HEK293 (cell line): ENCODE measurements around the gene AMPH.

Experiments used
- CTCF ChIA-PET: fragments of 350-600 bp; formaldehyde crosslinking; extraction: SDS; loops from one replicate; lab custom pipeline; 2021; ENCODE audit warnings: antibody characterized with exemption; lab: Yijun Ruan, JAX
- POLR2A ChIA-PET: fragments of 300-600 bp; formaldehyde crosslinking; extraction: SDS; loops from one replicate; lab custom pipeline; 2020; ENCODE audit warnings: antibody characterized with exemption, inconsistent platforms; lab: Yijun Ruan, JAX
- H3K27ac ChIP-seq: fragments of 200-500 bp; sonication (Bioruptor generic); 2 replicates; pipeline ENCODE4 v1.5.1; 2014; ENCODE audit warnings: low read depth, low read length, control low read depth, inconsistent platforms; ENCODE audit errors: extremely low read depth
- H3K36me3 ChIP-seq, 2 experiments: fragments of 200-500 bp in 1 of 2; sonication (Bioruptor generic) in 1 of 2; 1 replicate in 1 of 2; 2 replicates in 1 of 2; pipeline ENCODE4 v1.5.1; 2014 to 2017; ENCODE audit warnings: inconsistent platforms in 2 of 2, low read length in 2 of 2; ENCODE audit not compliant: control insufficient read depth in 2 of 2, insufficient read depth in 1 of 2
- H3K4me1 ChIP-seq: fragments of 200-500 bp; sonication (Bioruptor generic); 2 replicates; pipeline ENCODE4 v1.5.1; 2014; ENCODE audit warnings: mild to moderate bottlenecking, low read length, inconsistent platforms; ENCODE audit not compliant: control insufficient read depth, insufficient read depth
- H3K4me3 ChIP-seq: 2 replicates; pipeline ENCODE4 v1.5.1; 2011; ENCODE audit warnings: low read depth, mild to moderate bottlenecking, control low read depth, low read length, moderate library complexity
- H3K9me3 ChIP-seq: fragments of 200-500 bp; sonication (Bioruptor generic); 2 replicates; pipeline ENCODE4 v1.5.1; 2014; ENCODE audit warnings: low read depth, low read length, inconsistent platforms; ENCODE audit not compliant: control insufficient read depth, insufficient read depth
- MEIS1 ChIP-seq: sonication (generic); formaldehyde crosslinking; IDR thresholded peaks from 2 replicates; pipeline ENCODE4 v1.8.1; 2022; ENCODE audit warnings: missing genetic modification reagents, mild to moderate bottlenecking, borderline replicate concordance
- ZNF132 ChIP-seq: fragments of 450-650 bp; formaldehyde crosslinking; IDR thresholded peaks from 2 replicates; pipeline ENCODE4 v1.5.1; 2017; ENCODE audit warnings: missing biosample characterization, missing genetic modification characterization, borderline replicate concordance
- ZNF157 ChIP-seq: fragments of 450-650 bp; formaldehyde crosslinking; IDR thresholded peaks from 2 replicates; pipeline ENCODE4 v1.5.1; 2016; ENCODE audit warnings: missing biosample characterization, missing genetic modification characterization
- ZNF18 ChIP-seq: fragments of 450-650 bp; formaldehyde crosslinking; IDR thresholded peaks from 2 replicates; pipeline ENCODE4 v1.5.1; 2016; ENCODE audit warnings: missing biosample characterization, missing genetic modification characterization
- ZNF26 ChIP-seq: fragments of 450-650 bp; formaldehyde crosslinking; IDR thresholded peaks from 2 replicates; pipeline ENCODE4 v1.5.1; 2016; ENCODE audit warnings: missing biosample characterization, missing genetic modification characterization
- ZNF518A ChIP-seq: fragments of 450-650 bp; formaldehyde crosslinking; conservative IDR thresholded peaks from 2 replicates; pipeline ENCODE4 v1.5.1; 2016; ENCODE audit warnings: low read depth, missing biosample characterization, missing genetic modification characterization
- ZNF529 ChIP-seq: fragments of 450-650 bp; formaldehyde crosslinking; IDR thresholded peaks from 2 replicates; pipeline ENCODE4 v1.5.1; 2017; ENCODE audit warnings: missing genetic modification characterization, missing biosample characterization; ENCODE audit not compliant: insufficient replicate concordance
- ZNF660 ChIP-seq: fragments of 450-650 bp; IDR thresholded peaks from 2 replicates; pipeline ENCODE4 v1.5.1; 2018; ENCODE audit warnings: missing biosample characterization, mild to moderate bottlenecking, missing genetic modification characterization
- ZNF704 ChIP-seq: fragments of 450-650 bp; formaldehyde crosslinking; IDR thresholded peaks from 2 replicates; pipeline ENCODE4 v1.5.1; 2016; ENCODE audit warnings: missing biosample characterization, missing genetic modification characterization
- ZNF707 ChIP-seq: fragments of 450-650 bp; formaldehyde crosslinking; IDR thresholded peaks from 2 replicates; pipeline ENCODE4 v1.5.1; 2016; ENCODE audit warnings: missing biosample characterization, missing genetic modification characterization
- ZNF76 ChIP-seq: fragments of 450-650 bp; formaldehyde crosslinking; IDR thresholded peaks from 2 replicates; pipeline ENCODE4; 2016; ENCODE audit warnings: low read depth, missing biosample characterization, missing genetic modification characterization, borderline replicate concordance
- ZSCAN18 ChIP-seq: fragments of 450-650 bp; formaldehyde crosslinking; IDR thresholded peaks from 2 replicates; pipeline ENCODE4 v1.5.1; 2016; ENCODE audit warnings: missing biosample characterization, missing genetic modification characterization

AMPH gene

GRCh38 chr7:38383281-38383680, 247.9 kb downstream of the AMPH start:
- no peak overlapping the region for H3K4me3 ChIP-seq
- no peaks in the 10 kb centered on the region for H3K36me3 ChIP-seq
- ChIA-PET POLR2A (no interaction called here), CTCF (interaction anchor here (1.0 to 4.3 kb wide), 3 partner anchors 9 to 166 kb away, joined by 3 to 41 read pairs (median 7); no protein-coding TSS in a partner anchor)
- H3K4me1 ChIP-seq: no peaks in the 10 kb centered on the region
- H3K9me3 ChIP-seq: no peaks in the 10 kb centered on the region
- no peak overlapping the region for H3K27ac ChIP-seq
- TF ChIP-seq ZNF518A (tag by site-specific recombination): no peak
- TF ChIP-seq, all 188 proteins: peak for 0

GRCh38 chr7:38382684-38383083, 248.5 kb downstream of the AMPH start:
- H3K9me3 ChIP-seq: no peaks in the 10 kb centered on the region
- H3K4me1 ChIP-seq: no peaks in the 10 kb centered on the region
- CTCF ChIA-PET: interaction anchor here (1.0 kb wide), 2 partner anchors 9 to 166 kb away, joined by 3 to 4 read pairs; no protein-coding TSS in a partner anchor
- H3K36me3 ChIP-seq: no peaks in the 10 kb centered on the region
- no peak overlapping the region for H3K4me3 ChIP-seq
- H3K27ac ChIP-seq: no peak overlapping the region
- POLR2A ChIA-PET: no interaction called here
- no peak for TF ChIP-seq ZNF157 (tag by site-specific recombination)
- TF ChIP-seq ZNF18 (tag by site-specific recombination): no peak
- TF ChIP-seq ZNF76 (tag by site-specific recombination): no peak
- TF ChIP-seq MEIS1 (CRISPR knock-in tag): no peak
- TF ChIP-seq ZSCAN18 (tag by site-specific recombination): no peak
- TF ChIP-seq ZNF660 (tag by site-specific recombination): no peak
- TF ChIP-seq ZNF529 (tag by site-specific recombination): no peak
- TF ChIP-seq ZNF132: no peak

- no peak for TF ChIP-seq ZNF518A (tag by site-specific recombination)
- TF ChIP-seq ZNF704 (tag by site-specific recombination): no peak
- TF ChIP-seq ZNF707 (tag by site-specific recombination): no peak
- no peak for TF ChIP-seq ZNF26 (tag by site-specific recombination)
- Histone ChIP-seq H3K36me3 (no peaks in the 10 kb centered on the region), H3K27ac (no peak overlapping the region), H3K4me3 (no peak overlapping the region), H3K4me1 (no peaks in the 10 kb centered on the region), H3K9me3 (no peaks in the 10 kb centered on the region)
- ChIA-PET CTCF (interaction anchor here (0.6 to 6.1 kb wide), 8 partner anchors 6 to 266 kb away, joined by 3 to 53 read pairs (median 6); no protein-coding TSS in a partner anchor), POLR2A (no interaction called here)
Observed at GRCh38 chr7:38375453-38375852, 255.7 kb downstream of the AMPH start.
